Uterus (tissue), 4 donors: ENCODE data around the gene CFAP97. TPM values are rescaled to one million over a fixed set of nuclear protein-coding genes. Genes with fewer than 3 reads are reported as not detected.

Experiments used
- DNase-seq, 2 donors: peaks; one replicate each; pipeline ENCODE4 v3.0.0-alpha.2; 2019 to 2020
- H3K27ac ChIP-seq, 2 donors: fragments of 200-600 bp; sonication (generic); 1 replicate in 1 of 2; 2 replicates in 1 of 2; pipeline ENCODE4 v1.5.1; 2016 to 2018
- H3K27me3 ChIP-seq, 2 donors: fragments of 200-600 bp; sonication (generic); one replicate each; pipeline ENCODE4 v1.5.1; 2018 to 2019; ENCODE audit warnings: control low read depth in 1 of 2
- H3K36me3 ChIP-seq, 2 donors: fragments of 200-600 bp; sonication (generic); one replicate each; pipeline ENCODE4 v1.5.1; 2019; ENCODE audit warnings: control low read depth in 1 of 2
- H3K4me1 ChIP-seq, 2 donors: fragments of 200-600 bp; sonication (generic); one replicate each; pipeline ENCODE4 v1.5.1; 2018 to 2019; ENCODE audit warnings: control low read depth in 1 of 2
- H3K4me3 ChIP-seq, 2 donors: fragments of 200-600 bp; sonication (generic); 1 replicate in 1 of 2; 2 replicates in 1 of 2; pipeline ENCODE4 v1.5.1; 2018 to 2019; ENCODE audit warnings: mild to moderate bottlenecking in 1 of 2
- H3K9me3 ChIP-seq, 2 donors: fragments of 200-600 bp; sonication (generic); one replicate each; pipeline ENCODE4 v1.5.1; 2019; ENCODE audit warnings: control low read depth in 1 of 2
- POLR2A ChIP-seq, 2 donors: fragments of 450-650 bp; IDR thresholded peaks; one replicate each; pipeline ENCODE4 v1.6.1; 2016; ENCODE audit warnings: antibody characterized with exemption in 2 of 2, mild to moderate bottlenecking in 1 of 2, moderate library complexity in 1 of 2
- intact Hi-C: fragments of 100-400 bp; cut with DNase I; formaldehyde crosslinking; loops from one replicate; pipeline ENCODE4 v1.15.1; 2023; ENCODE audit warnings: low total_unique reads
- total RNA-seq, 4 donors: library from RNA; depleted of rRNA in 3 of 4; stranded (reverse); fragments of >200 nt in 3 of 4; gene quantifications; one replicate each; pipeline versions ENCODE4 v1.1.0 to v1.2.4, GENCODE V29; 2014 to 2023
- TF ChIP-seq, protein P1 (sequence below), 4 experiments: fragments of 200-600 bp in 2 of 4; fragments of 450-650 bp in 2 of 4; sonication (generic) in 2 of 4; IDR thresholded peaks; one replicate each; pipeline ENCODE4 v1.5.1; 2016 to 2019; ENCODE audit warnings: antibody characterized with exemption in 4 of 4, mild to moderate bottlenecking in 2 of 4, moderate library complexity in 1 of 4
- donor health status: DM: yes; HTN: yes; CAD: no.

Gene CFAP97
- total RNA-seq, 4 donors from 2014 or later: 20.9 to 63.1 (median 42.0) TPM

DNA sequence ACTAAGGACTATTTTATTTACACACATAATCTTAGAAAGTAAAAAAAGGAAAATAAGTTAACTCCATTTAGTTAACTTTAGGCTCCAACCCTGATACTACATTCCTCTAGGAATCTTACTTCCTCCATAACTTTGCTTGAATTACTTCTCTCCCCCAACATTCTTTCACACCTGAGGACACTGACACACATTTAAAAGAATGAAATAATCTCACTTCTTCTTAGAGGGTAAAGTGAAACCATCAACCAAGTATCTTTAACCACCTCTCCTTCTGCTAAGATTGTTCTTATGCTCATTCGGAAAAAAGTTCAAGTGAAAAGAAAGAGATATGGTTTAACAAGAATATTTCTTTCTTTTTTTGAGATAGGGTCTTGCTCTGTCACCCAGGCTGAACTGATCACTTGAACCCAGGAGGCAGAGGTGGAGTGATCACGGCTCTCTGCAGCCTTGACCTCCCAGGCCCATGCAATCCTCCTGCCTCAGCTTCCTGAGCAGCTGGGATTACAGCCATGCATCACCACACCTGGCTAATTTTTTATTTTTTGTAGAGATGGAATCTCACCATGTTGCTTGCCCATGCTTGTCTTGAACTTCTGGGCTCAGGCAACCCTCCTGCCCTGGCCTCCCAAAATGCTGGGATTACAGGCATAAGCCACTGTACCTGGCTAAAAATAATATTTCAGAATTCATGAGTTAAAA is 32.3 kb downstream of the CFAP97 start:
- Histone ChIP-seq H3K27me3 (no peaks in the 10 kb centered on the region), H3K27ac (no peak overlapping the region), H3K36me3 (no peaks in the 10 kb centered on the region), H3K4me3 (no peak overlapping the region), H3K9me3 (no peaks in the 10 kb centered on the region), H3K4me1 (no peaks in the 10 kb centered on the region)
- no peak for DNase-seq
- TF ChIP-seq POLR2A (IDR thresholded peaks at IDR 0.05): no peak
- TF ChIP-seq, protein P1, sequence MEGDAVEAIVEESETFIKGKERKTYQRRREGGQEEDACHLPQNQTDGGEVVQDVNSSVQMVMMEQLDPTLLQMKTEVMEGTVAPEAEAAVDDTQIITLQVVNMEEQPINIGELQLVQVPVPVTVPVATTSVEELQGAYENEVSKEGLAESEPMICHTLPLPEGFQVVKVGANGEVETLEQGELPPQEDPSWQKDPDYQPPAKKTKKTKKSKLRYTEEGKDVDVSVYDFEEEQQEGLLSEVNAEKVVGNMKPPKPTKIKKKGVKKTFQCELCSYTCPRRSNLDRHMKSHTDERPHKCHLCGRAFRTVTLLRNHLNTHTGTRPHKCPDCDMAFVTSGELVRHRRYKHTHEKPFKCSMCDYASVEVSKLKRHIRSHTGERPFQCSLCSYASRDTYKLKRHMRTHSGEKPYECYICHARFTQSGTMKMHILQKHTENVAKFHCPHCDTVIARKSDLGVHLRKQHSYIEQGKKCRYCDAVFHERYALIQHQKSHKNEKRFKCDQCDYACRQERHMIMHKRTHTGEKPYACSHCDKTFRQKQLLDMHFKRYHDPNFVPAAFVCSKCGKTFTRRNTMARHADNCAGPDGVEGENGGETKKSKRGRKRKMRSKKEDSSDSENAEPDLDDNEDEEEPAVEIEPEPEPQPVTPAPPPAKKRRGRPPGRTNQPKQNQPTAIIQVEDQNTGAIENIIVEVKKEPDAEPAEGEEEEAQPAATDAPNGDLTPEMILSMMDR (IDR thresholded peaks at IDR 0.05): no peak
- intact Hi-C loops: no loop called here

DNA sequence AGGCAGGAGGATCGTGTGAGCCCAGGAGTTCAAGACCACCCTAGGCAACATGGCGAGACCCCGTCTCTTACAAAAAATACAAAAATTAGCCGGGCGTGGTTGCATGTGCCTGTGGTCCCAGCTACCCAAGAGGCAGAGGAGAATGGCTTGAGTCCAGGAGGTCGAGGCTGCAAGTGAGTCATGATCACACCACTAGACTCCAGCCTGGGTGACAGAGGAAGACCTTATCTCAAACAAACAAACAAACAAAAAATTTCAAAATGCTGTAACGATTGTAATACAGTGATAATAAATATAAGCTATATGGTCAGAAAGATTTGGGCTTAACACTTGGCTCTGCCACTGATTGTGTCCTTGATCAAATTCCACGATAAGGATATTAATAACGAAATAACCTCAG is 36.6 kb downstream of the CFAP97 start:
- H3K4me3 ChIP-seq: no peak overlapping the region
- H3K36me3 ChIP-seq: no peaks in the 10 kb centered on the region
- no peaks in the 10 kb centered on the region for H3K27me3 ChIP-seq
- intact Hi-C loops: no loop called here
- no peak overlapping the region for H3K27ac ChIP-seq
- H3K9me3 ChIP-seq: no peaks in the 10 kb centered on the region
- H3K4me1 ChIP-seq: no peaks in the 10 kb centered on the region
- TF ChIP-seq, protein P1 (IDR thresholded peaks at IDR 0.05): no peak
- TF ChIP-seq POLR2A (IDR thresholded peaks at IDR 0.05): no peak
- no peak for DNase-seq

- no peaks in the 10 kb centered on the region for H3K9me3 ChIP-seq
- no peak for DNase-seq
- no peaks in the 10 kb centered on the region for H3K27me3 ChIP-seq
- no peak overlapping the region for H3K27ac ChIP-seq
- intact Hi-C loops: no loop called here
- H3K4me1 ChIP-seq: no peaks in the 10 kb centered on the region
- no peak for TF ChIP-seq POLR2A (IDR thresholded peaks at IDR 0.05)
- TF ChIP-seq, protein P1 (IDR thresholded peaks at IDR 0.05): no peak
- H3K4me3 ChIP-seq: no peak overlapping the region
- no peaks in the 10 kb centered on the region for H3K36me3 ChIP-seq
These were observed 38.2 kb downstream of the CFAP97 start for GRCh38 chr4:185165605-185166063.

DNA sequence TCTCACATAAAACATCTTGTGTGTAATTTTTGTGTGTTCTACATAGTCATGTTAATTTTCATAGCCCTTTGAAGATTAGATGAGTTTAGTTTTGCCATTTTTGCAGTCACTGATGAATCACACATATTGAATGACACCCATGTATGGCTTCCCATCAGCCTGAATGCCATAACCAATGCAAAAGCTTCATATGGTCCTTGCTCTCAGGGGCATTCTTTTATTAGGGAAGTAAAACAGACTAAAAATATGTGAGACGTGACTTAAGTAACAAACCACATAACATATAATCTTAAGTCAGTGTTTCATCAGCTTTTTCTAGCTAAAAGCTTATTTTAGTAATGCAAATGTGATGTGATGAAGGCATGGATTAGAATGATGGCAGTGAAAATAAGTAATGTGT is 52.5 kb downstream of the CFAP97 start:
- Histone ChIP-seq H3K4me1 (no peaks in the 10 kb centered on the region), H3K27ac (no peak overlapping the region), H3K4me3 (no peak overlapping the region), H3K36me3 (no peaks in the 10 kb centered on the region), H3K9me3 (no peaks in the 10 kb centered on the region), H3K27me3 (no peaks in the 10 kb centered on the region)
- intact Hi-C loops: no loop called here
- TF ChIP-seq, protein P1 (IDR thresholded peaks at IDR 0.05): no peak
- TF ChIP-seq POLR2A (IDR thresholded peaks at IDR 0.05): no peak
- DNase-seq: no peak

- Histone ChIP-seq H3K4me3 (no peak overlapping the region), H3K27me3 (no peaks in the 10 kb centered on the region), H3K9me3 (no peaks in the 10 kb centered on the region), H3K4me1 (no peaks in the 10 kb centered on the region), H3K27ac (no peak overlapping the region), H3K36me3 (no peaks in the 10 kb centered on the region)
- DNase-seq: no peak
- TF ChIP-seq, protein P1 (IDR thresholded peaks at IDR 0.05): no peak
- TF ChIP-seq POLR2A (IDR thresholded peaks at IDR 0.05): no peak
- intact Hi-C loops: no loop called here
These were observed 54.4 kb downstream of the CFAP97 start for GRCh38 chr4:185149392-185149791.
